Endothelial cell of hepatic sinusoid (primary cell): ENCODE results near the gene AGPAT1.

Experiments used
- in situ Hi-C: cut with HindIII; loops from 2 replicates; pipeline ENCODE4 v1.10.0; 2017; ENCODE audit warnings: low sequenced_read_pairs

Gene AGPAT1

GRCh38 chr6:32127409-32127716 lies 48.5 kb downstream of the AGPAT1 start:
- in situ Hi-C loops = no loop called here

GRCh38 chr6:32126880-32127279 lies 49.0 kb downstream of the AGPAT1 start:
- in situ Hi-C loops = no loop called here

GRCh38 chr6:32123681-32124080 lies 52.2 kb downstream of the AGPAT1 start:
- in situ Hi-C loops = no loop called here

DNA sequence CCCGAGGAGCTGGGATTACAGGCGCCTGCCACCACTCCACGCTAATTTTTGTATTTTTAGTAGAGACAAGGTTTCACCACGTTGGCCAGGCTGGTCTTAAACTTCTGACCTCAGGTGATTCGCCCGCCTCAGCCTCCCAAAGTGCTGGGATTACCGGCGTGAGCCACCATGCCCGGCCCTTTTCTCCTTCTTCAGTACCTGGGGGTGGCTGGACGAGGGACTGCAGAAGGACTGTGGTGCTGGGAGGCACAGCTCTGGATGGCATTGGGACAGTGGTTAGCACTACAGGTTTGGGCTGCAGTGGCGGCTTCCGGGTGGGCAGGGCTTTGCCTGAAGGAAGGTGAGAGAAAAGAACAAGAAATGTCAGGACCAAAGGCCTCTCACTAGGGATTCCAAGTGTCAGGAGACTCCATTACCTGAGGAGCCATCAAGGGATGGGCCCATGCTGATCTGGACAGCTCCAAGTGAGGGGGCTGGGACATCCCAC lies 55.3 kb downstream of the AGPAT1 start:
- in situ Hi-C loops = no loop called here

DNA sequence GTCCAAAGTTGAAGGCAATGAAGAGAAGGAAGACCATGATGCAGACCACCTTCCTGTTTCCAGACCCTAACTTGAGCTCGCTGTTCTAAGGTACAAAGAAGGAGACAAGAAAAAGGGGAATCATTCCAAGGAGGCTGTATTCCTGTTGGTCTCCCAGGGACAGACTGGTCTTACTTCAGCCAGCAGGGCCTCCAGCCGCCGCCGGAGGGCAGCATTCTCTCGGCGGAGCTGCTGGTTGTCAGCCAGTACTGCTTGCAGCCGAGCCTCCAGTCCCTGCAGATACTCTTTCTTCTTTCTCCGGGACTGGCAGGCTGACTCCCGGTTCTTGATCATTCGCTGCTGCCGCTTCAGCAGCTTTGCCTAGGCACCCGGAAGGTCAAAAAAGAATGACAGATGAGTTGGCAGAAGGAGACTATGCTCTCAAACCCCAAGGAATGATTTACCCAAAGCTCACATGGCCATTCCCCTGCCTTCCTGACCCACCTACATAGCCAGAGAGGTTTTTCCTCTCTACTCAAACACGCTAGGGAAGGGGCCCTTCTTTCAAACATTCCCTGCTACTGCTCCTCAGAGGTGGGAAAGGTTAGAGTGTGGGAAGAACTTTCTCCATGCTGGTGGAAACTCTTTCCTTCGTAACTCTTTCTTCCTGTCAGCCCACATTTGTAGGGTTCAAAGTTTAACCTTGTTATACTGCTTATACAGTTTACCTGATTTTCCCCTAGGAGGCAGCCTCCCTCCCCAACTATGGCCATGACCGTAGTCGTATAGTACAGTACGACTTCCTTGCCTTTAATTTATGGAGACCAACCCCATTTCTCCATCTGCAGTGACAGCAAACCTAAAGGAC lies 56.9 kb downstream of the AGPAT1 start:
- in situ Hi-C loops = loop anchor here (10.0 kb wide), 1 partner anchor 66 kb away; the partner anchor contains the start of gene AGER
